Mucosa of descending colon (tissue), 3 donors: Measurements from ENCODE around the gene ASCC3. TPM values are rescaled to one million over a fixed set of nuclear protein-coding genes. Genes with fewer than 3 reads are reported as not detected.
A peak's percentile ranks its signal among the peaks of the same experiment; 100 is the strongest.

Source experiments
- ATAC-seq: fragments of 200-7000 bp; cut with Tn5 transposase; one replicate; pipeline ENCODE4 v1.9.1; 2020; ENCODE audit warnings: mild to moderate bottlenecking, moderate library complexity
- DNase-seq, 3 donors: peaks; one replicate each; pipeline ENCODE4 v3.0.0-alpha.2; 2020
- H3K36me3 ChIP-seq: fragments of 200-600 bp; one replicate; pipeline ENCODE4 v1.8.0; 2021; ENCODE audit warnings: low read depth, mild to moderate bottlenecking
- H3K4me1 ChIP-seq: fragments of 200-600 bp; one replicate; pipeline ENCODE4 v1.8.0; 2021; ENCODE audit warnings: low read depth, mild to moderate bottlenecking
- H3K4me3 ChIP-seq: fragments of 200-600 bp; one replicate; pipeline ENCODE4 v1.8.0; 2021; ENCODE audit warnings: mild to moderate bottlenecking
- H3K9me3 ChIP-seq: fragments of 200-600 bp; one replicate; pipeline ENCODE4 v1.8.0; 2021; ENCODE audit warnings: mild to moderate bottlenecking
- intact Hi-C, 2 donors: fragments of 100-400 bp; cut with DNase I in 1 of 2; cut with micrococcal nuclease in 1 of 2; formaldehyde crosslinking; loops; one replicate each; pipeline versions ENCODE4 v1.11.0 to v1.11.1; 2022; cut with DNase I, micrococcal nuclease
- total RNA-seq, 3 donors: library from RNA; stranded (reverse); fragmentation: NEBNext Ultra II Directional in 2 of 3; extraction: Animal tissue kit (Norgen Biotek cat#: 25700) in 2 of 3; gene quantifications; one replicate each; pipeline versions ENCODE4 v1.2.1 to v1.2.4, GENCODE V29; 2021 to 2023
- TF ChIP-seq, protein P1 (sequence below): fragments of 200-600 bp; IDR thresholded peaks from one replicate; pipeline ENCODE4 v1.8.0; 2022; ENCODE audit warnings: antibody characterized with exemption, mild to moderate bottlenecking
- donor health status: DM: no; HTN: no; CAD: no; lungs with moderate emphysema.
- donor health status: DM: no; HTN: no; CAD: no.
- donor health status: DM: no; HTN: yes; CAD: no.

ASCC3 gene
- total RNA-seq, 3 donors from 2014 or later, result 24.6 to 28.5 (median 27.8) TPM

DNA sequence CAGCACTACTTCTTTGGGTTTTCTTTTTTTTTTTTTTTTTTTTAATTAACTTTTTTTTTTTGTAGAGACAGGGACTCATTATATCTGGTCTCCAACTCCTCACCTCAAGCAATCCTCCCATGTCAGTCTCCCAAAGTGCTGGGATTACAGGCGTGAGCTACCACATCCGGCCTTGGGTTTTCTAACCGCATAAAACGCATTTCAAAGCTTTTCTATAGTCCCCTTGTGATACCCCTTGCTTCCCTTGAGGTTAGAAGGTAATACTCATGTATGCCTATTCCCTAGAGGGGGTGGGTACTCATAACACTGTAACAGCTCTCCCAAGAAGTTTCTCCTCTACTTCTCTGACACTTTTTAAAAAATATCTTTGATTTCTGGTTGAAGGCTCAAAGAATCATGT, 23.9 kb upstream of the ASCC3 start:
- H3K4me1 ChIP-seq, result no peaks in the 10 kb centered on the region
- intact Hi-C loops, result no loop called here
- H3K9me3 ChIP-seq, result no peaks in the 10 kb centered on the region
- no peak for ATAC-seq
- H3K4me3 ChIP-seq, result no peak overlapping the region
- TF ChIP-seq, protein P1, sequence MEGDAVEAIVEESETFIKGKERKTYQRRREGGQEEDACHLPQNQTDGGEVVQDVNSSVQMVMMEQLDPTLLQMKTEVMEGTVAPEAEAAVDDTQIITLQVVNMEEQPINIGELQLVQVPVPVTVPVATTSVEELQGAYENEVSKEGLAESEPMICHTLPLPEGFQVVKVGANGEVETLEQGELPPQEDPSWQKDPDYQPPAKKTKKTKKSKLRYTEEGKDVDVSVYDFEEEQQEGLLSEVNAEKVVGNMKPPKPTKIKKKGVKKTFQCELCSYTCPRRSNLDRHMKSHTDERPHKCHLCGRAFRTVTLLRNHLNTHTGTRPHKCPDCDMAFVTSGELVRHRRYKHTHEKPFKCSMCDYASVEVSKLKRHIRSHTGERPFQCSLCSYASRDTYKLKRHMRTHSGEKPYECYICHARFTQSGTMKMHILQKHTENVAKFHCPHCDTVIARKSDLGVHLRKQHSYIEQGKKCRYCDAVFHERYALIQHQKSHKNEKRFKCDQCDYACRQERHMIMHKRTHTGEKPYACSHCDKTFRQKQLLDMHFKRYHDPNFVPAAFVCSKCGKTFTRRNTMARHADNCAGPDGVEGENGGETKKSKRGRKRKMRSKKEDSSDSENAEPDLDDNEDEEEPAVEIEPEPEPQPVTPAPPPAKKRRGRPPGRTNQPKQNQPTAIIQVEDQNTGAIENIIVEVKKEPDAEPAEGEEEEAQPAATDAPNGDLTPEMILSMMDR, result no peak
- H3K36me3 ChIP-seq, result no peaks in the 10 kb centered on the region
- DNase-seq, result no peak

DNA sequence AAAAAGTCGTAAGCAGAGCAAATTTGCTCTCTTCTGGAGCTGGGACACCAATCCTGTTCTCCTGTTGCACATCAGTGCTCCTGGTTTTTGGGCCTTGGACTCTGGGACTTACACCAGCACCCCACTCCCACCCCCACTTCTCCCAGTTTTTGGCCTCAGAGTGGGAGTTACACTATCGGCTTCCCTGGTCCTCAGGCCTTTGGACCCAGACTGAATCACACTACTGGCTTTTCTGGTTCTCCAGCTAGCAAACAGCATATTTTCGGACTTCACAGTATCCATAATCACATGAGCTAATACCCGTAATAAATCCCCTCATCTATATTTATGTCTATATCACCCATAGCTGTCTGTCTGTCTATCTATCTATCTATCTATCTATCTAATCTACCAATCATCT, 23.2 kb upstream of the ASCC3 start:
- intact Hi-C loops, result no loop called here
- H3K36me3 ChIP-seq, result no peaks in the 10 kb centered on the region

DNA sequence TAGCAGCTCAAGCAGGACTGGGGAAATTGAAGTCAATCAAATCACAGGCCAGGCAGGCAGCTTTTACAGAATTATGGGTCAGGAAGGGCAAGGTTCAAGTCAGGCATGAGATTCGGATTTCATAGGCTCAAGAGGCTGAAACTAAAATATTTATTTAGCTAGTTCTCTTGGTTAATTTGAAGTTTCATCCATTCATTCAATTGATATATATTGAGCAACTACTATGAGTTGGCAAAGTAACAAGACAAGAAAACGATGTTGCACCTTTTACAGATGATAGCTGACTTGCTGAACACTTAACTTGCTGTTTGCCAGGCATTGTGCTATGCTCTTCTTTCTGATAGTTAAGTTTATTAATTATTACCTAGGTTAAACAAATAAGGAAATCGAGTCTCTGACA, 20.5 kb upstream of the ASCC3 start:
- DNase-seq, result no peak
- no peaks in the 10 kb centered on the region for H3K36me3 ChIP-seq
- H3K9me3 ChIP-seq, result peaks cover 8% of the 10 kb centered on the region
- ATAC-seq, result peak; percentile 56
- H3K4me1 ChIP-seq, result no peaks in the 10 kb centered on the region
- no peak overlapping the region for H3K4me3 ChIP-seq
- TF ChIP-seq, protein P1, result no peak
- intact Hi-C loops, result no loop called here

More for the DNA sequence above, 23.2 kb upstream of the ASCC3 start:
- Histone ChIP-seq H3K4me1 (no peaks in the 10 kb centered on the region), H3K4me3 (no peak overlapping the region), H3K9me3 (no peaks in the 10 kb centered on the region)
- TF ChIP-seq, protein P1, result no peak
- DNase-seq (no peak), ATAC-seq (peak; percentile 35)

DNA sequence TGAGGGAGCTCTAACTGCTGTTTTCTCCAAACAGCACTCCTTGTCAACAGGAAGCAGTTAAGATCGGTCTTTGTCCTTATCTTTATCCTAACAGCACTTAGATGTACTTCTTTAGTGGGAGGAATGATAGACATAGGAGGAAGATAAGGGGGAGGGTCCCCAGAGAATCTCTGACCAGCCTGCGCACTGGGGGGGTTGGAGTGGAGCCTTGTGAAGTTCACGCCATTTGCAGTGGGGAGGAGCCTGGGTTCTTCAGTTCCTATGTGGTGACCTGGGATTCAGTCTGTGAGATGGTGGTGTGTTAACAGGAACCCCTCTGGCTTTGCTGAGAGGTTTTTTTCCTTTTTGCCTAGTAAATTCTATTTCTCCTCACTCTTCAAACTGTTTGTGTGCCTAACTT, 18.1 kb upstream of the ASCC3 start:
- DNase-seq (no peak), ATAC-seq (no peak)
- TF ChIP-seq, protein P1, result no peak
- H3K36me3 ChIP-seq, result no peaks in the 10 kb centered on the region
- no peaks in the 10 kb centered on the region for H3K4me1 ChIP-seq
- peaks cover 8% of the 10 kb centered on the region for H3K9me3 ChIP-seq
- H3K4me3 ChIP-seq, result no peak overlapping the region
- intact Hi-C loops, result no loop called here

DNA sequence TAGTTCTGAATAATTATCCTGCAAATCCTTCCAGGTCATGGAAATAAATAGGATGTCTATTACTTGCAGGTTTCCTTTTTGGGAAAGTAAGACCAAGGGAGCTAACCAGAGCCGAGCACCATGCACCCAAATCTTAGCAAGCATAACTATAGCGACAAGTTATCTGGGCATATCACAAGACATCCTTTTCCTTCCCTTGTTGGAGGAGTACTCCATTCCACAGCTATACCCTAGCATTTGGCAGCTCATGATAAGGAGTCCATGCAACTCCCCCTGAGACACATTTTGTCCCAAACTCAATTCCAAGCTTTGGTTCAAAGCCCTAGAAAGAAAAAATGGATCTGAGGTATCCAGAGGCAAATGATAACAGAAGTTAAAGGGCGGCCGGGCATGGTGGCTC, 16.5 kb upstream of the ASCC3 start:
- Histone ChIP-seq H3K9me3 (peaks cover 8% of the 10 kb centered on the region), H3K36me3 (no peaks in the 10 kb centered on the region), H3K4me1 (no peaks in the 10 kb centered on the region), H3K4me3 (no peak overlapping the region)
- TF ChIP-seq, protein P1, result no peak
- DNase-seq, result no peak
- intact Hi-C loops, result no loop called here
- ATAC-seq, result no peak

DNA sequence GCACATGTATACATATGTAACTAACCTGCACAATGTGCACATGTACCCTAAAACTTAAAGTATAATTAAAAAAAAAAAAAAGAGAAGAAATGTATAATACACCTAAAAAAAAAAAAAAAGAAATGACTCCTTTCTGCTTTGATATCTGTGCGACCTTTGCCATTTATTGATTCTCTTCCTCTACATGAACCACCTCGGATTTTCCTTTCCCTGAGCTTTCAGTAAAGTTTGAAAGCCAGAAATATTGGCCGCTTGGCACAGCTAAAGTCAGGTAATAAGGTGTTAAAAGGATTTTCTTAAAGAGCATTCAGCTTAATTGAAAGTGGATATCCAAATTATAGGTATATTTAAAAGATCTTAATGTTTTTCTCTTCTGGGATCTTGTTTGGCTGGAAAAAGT, 12.6 kb upstream of the ASCC3 start:
- ATAC-seq (no peak), DNase-seq (no peak)

More for the DNA sequence above, 12.6 kb upstream of the ASCC3 start:
- Histone ChIP-seq H3K4me3 (no peak overlapping the region), H3K36me3 (no peaks in the 10 kb centered on the region), H3K9me3 (peaks cover 7% of the 10 kb centered on the region), H3K4me1 (no peaks in the 10 kb centered on the region)
- intact Hi-C loops, result no loop called here
- TF ChIP-seq, protein P1, result no peak
